NCI-H2196 (cell line): ENCODE measurements around the gene VWA3A.
A peak's percentile ranks its signal among the peaks of the same experiment; 100 is the strongest.
"Not testable (repeated sequence)": the region's sequence is repeated elsewhere in the genome, so short reads cannot be mapped to it uniquely, and the experiment has no call there.

Experiments used
- DNase-seq: peaks from one replicate; lab custom pipeline; 2025; ENCODE audit not compliant: unreplicated experiment; lab: John Stamatoyannopoulos, UW

The VWA3A gene

DNA sequence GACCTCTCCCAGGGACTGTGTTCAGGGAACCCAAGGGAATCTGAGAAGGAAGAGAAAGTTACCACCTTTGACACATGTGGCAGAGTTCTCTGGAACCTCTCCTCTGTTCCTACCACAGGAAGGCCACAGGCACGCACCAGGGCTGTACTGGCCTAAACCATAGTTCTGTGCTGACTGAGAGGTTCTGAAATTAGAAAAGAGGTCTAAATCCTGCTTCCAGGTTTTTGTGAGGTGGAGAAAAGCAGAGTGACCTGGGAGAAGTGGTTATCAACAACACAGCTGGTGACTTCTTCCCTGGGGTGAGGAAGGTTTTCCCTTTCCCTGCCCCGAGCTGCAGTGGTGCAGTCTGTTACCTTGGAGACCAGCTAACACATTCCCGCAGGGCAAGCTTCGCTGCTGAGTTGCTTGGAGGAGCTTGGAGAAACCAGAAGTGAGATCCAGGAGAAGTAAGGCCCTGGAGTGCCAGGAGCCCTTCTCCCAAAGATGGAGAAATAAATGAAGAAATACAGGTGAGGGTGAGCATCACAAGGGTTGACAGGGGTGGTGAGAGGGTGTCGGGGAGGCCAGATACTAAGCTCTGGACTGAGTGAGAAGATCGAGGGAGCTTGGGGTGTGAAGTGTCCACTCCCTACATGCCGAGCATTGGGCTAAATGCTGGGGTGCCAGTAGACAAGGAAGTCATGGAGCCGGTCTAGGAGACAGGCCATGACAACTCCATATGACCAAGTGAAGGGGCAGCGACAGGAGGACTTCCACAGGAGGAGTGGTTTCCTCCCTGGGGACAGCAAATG is at the start of gene VWA3A:
Gene VWA3A, plus strand, starts transcription at position 399 of the 791 bp plus-strand sequence. Its CDS starts 97 bp downstream, at position 496.
- no peak for DNase-seq

DNA sequence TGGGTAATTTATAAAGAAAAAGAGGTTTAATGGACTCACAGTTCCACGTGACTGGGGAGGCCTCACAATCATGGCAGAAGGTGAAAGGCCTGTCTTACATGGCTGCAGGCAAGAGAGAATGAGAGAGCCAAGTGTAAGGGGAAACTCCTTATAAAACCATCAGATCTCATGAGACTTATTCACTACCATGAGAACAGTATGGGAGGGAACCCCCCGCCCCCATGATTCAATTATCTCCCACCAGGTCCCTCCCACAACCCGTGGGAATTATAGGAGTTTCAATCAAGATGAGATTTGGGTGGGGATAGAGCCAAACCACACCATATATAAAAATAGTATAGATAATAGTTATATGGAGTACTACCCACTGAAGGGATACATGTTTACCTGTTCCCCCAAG is 48.5 kb upstream of the VWA3A start:
- DNase-seq: not testable (repeated sequence)

- DNase-seq: not testable (repeated sequence)
Observed at GRCh38 chr16:22045888-22046287, 46.5 kb upstream of the VWA3A start.

DNA sequence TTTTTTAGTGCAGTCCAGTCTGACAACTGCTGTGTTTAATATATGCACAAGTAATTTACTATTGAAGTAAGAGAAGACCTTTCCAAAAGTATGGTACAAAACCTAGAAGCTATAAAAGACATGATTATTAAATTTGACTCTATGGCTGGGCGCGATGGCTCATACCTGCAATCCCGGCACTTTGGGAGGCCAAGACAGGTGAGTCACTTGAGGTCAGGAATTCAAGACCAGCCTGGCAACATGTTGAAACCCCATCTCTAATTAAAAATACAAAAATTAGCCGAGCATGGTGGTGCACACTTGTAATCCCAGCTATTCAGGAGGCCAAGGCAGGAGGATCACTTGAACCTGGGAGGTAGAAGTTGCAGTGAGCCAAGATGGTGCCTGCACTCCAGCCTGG is 41.4 kb upstream of the VWA3A start:
- no peak for DNase-seq

DNA sequence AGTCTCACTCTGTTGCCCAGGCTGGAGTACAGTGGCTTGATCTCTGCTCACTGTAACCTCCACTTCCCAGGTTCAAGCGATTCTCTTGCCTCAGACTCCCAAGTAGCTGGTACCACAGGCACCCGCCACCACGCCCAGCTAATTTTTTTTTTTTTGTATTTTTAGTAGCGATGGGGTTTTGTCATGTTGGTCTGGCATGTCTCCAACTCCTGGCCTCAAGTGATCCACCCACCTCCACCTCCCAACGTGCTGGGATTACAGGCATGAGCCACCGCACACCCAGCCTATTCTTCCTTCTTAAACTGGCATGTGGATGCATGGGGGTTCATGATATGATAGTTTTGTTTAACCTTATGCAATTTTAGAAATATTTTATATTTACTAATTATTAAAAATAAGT is 39.4 kb upstream of the VWA3A start:
- DNase-seq: no peak

DNA sequence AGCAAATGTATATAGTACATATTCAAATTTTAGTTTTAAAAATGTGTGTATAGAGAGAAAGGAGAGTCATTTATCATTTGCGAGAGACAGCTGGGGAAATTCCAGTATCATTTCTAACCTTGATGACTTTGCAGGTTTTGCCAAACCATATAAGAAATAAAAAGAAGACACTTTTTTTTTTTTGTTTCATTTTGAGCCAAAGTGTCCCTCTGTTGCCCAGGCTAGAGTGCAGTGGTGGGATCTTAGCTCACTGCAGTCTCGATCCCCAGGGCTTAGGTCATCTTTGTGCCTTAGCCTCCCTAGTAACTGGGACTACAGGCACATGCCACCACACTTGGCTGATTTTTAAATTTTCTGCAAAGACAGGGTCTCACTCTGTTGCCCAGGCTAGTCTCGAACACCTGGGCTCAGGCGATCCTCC is 38.4 kb upstream of the VWA3A start:
- DNase-seq: no peak

DNA sequence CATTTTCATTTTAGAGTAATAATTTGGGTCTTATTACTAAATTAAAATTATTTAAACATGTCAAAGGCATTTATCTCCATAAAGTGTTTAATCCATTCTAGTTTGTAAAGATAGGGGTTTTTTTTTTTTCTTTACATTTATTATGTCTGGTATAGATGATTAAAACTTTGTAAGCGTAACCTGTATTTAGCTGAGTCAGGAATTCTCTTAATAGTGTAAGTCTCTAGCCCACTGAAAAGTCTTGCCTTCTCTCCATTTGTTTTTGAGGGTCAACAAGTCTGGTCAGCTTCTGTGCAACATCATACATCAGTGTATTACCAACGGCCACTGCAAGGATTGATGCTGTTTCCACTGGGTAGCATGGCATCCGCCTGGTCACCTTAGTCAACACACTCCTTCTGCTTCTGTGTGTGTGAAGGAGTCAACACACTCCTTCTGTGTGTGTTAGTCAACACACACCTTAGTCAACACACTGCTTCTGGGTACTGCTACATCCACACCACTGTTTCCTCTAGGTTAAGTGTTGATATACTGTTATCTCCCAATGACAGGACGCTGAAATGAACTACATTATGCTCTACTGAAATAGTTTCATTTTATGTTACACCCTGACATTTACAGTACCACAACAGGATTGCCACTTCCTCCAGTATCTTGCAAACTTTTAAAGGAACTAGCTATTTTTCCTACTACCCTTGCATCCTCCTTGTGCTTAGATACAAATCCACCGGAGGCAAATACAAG is 37.3 kb upstream of the VWA3A start:
- no peak for DNase-seq

DNA sequence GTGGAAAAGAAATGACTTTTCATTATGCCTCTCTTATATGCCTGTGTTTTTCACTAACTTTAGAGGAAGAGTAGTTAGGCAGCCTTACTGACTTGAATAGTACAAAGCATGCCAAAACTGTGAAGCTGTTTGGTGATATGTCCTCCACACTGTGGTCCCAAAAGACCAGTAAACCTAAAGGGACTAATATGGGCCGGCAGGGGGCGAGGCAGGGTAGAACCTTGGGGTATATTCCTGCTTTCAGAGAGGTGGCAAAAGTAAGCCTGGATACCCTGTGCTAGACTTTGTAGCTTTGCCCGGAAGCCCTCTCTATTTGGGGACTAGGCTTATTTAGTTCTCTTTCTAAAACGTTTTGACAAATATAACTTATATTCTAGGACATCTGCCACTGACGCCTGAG is 36.5 kb upstream of the VWA3A start:
- no peak for DNase-seq

DNA sequence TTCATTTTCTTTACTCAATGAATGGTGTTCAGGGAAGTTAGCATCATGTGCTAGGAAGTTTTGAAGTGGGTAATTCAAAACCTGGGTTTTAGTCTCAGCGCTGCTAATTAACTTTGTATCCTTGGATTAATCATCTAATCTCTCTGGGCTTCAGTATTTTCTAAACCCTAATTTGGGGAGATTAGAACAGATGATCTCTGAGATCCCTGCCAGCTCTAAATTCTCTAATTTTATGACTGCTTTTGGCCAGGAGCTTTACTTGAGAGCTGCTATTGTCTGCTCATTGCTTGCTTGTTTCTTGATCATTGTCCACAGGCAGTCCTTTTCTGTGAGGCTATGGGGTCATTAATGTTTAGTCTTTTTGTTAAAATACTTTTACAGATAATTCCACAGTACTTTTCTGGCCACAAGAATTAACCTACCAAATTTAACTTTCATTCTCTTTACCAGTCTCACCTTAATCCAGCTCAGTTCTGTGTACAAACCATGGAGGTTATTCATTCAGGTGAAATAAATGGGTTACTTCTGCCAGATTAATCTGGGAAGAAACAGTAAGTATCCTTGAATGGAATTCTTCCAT is 28.4 kb upstream of the VWA3A start:
- DNase-seq: no peak

DNA sequence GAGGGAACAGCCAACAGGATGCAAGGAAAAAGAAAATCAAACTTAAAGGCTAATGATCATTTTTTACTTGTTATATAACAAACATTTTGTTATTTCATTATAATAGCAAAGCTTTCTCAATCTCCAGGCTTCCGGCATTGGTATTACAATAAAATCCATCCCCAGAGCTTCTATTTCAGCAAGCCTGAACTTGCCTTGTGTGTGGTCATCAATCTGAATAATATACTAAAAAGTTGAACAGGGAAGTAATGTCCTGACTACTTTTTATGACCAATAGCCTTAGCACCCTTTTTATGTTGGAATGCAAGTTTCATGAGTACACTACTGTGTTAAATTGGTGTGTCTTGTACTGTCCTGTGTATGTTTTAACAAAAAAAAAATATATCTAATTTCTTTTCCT is 27.1 kb upstream of the VWA3A start:
- no peak for DNase-seq

DNA sequence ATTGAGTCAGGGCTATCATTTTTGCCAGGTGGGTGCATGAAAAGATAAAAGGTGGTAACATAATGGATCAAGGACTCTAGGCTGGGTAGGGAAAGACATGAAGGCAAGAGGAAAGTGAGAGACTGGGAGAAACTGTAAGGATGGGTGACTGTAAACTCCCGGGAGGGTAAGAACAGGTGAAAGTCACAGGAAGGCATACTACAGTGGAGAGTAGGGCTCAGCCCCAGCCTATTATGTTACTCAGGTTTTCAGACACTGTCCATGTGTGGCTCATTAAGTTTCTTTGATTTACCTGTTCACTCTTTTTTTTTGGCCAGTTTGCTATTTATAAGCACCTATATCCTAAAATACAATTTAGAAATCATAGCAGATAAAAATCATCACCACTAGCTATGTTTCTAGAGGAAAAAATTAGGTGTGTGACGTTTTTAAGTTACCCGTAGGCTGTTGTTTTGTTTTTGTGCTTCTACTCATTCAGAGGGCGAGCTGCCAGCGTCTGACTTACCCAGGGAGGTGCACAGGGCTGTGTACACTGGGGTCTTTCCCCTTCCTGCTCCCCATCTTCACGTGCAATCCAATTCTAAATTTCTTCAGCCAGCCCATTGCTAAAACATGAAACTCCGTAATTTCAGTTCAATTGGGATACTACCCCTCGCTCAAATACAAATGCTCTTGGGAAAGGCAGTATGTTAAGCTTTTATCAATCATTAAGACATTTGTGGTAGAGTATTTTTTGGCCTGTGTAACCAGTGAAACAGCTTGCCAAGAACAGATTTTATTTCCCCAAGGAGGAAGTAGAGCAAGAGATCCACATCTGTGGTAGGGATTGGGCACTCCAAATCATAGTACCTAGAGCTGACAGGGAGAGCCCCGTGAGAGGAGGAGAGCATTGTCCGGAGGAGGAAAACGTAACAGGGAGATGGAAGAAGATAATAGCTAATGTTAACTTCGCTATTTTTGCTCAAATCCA is 21.7 kb upstream of the VWA3A start:
- DNase-seq: no peak

- DNase-seq: no peak
Observed at GRCh38 chr16:22071331-22071910, 20.9 kb upstream of the VWA3A start.

DNA sequence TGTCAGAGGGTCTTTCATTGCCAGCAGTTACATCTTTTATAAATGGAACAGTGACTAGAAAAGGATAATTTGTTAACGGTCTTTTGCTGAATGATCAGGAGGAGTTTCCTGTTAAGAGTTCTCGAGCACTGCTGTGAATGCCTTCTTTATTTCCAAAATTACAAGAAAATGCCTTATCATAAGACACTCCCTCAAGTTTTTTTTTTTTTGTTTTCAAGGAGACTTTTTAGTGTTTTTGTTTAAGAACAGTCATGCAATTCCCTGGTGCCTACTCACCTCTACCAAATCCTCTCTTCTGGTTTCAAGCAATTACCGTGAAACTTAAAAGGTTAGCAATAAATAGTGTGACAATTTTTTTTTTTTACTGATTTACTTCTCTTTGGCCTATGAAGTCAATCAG is 19.0 kb upstream of the VWA3A start:
- no peak for DNase-seq

GRCh38 chr16:22075043-22075757 is 17.1 kb upstream of the VWA3A start:
- DNase-seq: no peak

- no peak for DNase-seq
Observed at GRCh38 chr16:22075776-22076175, 16.6 kb upstream of the VWA3A start.

DNA sequence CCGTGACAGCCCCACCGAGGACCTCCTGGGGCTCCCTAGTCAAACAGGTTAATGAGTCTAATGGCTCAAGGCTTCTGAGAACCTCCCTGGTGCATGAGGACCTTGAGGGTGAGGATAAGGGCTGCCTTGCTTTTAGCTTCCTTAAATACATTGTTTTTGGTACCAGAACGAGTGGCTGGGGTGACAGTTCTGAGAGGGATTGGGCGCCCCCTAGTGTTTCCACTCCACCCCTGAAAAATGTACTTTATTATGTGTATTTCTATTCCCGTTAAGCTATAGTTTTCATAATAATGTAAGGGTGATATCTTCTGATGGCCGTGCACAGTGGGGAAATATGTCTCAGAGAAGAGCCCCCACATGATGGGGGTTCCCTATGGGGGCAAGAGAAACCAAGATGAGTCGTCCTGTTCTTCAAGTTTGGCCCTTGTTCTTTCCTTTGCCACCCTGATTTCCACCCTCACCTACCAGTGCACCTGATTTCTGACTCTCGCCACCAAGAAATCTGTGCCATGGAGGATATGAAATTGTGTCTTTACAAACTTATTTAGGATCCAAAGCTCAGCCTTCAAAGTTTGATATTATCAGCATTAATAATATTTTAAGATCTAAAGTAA is 14.5 kb upstream of the VWA3A start:
- peak; percentile 53 for DNase-seq

GRCh38 chr16:22078656-22079055 is 13.7 kb upstream of the VWA3A start:
- DNase-seq: no peak

DNA sequence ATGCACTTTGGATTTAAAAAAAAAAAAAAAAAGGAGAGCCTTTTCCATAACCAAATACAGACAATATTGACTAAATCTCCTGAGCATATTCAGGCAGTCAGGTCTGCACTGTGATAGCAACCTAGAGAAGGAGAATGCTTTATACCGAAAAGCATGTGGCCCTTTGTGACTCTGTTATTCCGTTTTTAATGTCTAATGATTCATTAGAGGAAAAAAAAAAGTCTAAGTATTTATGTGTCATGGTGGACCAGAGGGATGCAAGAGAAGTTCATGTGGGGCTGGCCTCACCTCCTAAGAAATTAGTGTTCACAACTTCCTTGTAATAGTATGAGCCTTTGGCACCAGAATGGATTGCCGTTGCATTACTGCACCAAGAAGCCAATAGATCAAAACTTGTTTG is 11.3 kb upstream of the VWA3A start:
- DNase-seq: no peak

GRCh38 chr16:22086440-22086839 is 5.9 kb upstream of the VWA3A start:
- no peak for DNase-seq
